Stimulated activated CD4-positive, alpha-beta T cell treated with anti-CD3 and anti-CD28 coated beads, TNF-alpha, amount 100 ng/mL, for 24 hours (primary cell): ENCODE results near the gene CTSK.
"Not testable (repeated sequence)": the region's sequence is repeated elsewhere in the genome, so short reads cannot be mapped to it uniquely, and the experiment has no call there.

ENCODE experiments used
- DNase-seq, 3 experiments: peaks; one replicate each; pipeline ENCODE4 v3.0.0-alpha.2; 2020; ENCODE audit warnings: low read depth in 3 of 3

Gene CTSK

DNA sequence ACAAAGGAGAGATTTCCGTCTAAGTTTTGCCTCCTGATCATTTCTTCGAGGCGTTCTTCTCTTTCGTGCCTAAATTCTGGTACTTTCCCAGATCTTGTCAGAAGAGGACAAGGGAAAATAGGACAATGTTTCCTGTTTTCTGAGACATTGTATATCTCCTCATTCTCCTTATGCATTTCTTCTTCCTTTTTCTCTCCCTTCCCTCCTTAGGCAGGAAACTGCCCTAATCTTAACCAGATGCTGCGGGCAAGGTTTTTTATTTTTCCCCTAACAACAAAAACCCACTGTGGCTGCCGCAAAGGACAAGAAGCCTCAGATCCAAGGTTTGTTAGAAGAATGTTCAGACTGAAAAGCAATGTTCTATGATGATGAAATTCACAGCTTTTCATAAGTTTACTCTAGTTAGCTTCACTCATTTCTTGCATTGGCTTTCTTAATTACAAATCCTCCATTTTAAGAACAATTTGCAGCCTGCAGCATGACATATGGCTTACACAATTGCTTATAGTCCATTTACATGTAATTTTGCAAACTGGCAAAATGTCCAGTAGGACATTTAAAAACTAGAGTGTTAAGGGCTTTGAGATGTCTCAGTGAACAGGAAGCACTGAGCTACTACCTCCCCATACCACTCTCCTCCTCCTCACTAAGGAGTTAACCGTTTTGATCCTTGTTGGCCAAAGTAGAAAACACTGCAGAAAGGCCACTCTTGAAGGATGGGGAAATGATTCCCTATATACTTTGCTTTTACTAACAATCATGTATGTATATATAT is 624 bp downstream of the CTSK start:
- DNase-seq: no peak

DNA sequence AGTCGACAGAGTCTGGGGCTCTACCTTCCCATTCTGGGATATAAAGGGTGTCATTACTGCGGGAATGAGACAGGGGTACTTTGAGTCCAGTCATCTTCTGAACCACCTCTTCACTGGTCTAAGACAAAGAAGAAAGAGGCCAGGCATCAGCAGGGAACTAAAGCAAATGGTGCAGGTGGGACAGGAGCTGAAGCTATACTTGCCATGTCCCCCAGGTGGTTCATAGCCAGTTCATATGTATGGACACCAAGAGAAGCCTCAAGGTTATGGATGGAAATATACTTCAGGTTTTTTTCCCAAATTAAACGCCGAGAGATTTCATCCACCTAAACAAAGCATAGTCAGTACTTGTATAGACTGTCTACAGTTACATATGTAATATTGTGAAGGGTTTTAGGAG is 2.2 kb downstream of the CTSK start:
- no peak for DNase-seq

DNA sequence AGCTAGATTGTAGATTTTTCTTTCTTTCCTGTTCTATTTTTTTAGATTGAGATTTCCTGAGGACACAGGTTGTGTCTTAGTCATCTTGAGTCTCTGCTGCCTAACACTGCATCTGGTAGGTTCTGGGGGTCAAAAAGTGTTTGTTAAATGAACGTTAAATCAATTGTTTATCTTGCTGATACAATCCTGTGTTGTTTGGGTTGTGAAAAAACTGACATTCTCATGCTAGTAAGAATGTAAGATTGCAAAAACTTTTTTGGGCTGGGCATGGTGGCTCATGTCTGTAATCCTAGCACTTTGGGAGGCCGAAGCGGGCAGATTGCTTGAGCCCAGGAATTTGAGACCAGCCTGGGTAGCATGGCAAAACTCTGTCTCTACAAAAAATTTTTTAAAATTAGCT is 3.4 kb downstream of the CTSK start:
- DNase-seq: no peak

DNA sequence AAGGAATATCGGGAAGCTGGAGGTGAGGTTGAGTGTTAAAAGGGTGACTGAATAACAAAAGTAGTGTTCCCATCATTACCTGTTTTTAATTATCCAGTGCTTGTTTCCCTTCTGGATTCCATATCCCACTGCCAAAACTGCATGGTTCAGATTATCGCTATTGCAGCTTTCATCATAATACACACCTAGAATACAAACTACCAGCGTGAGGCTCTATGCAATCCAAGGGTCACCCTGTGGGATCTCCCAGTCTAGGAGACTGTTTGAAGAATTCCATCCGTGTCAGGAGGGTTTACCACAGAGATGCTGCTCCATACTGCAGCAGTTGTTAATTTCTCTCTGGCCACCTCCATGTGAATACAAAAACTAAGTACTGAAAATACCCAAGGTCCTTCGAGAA is 9.0 kb downstream of the CTSK start:
- DNase-seq: no peak

DNA sequence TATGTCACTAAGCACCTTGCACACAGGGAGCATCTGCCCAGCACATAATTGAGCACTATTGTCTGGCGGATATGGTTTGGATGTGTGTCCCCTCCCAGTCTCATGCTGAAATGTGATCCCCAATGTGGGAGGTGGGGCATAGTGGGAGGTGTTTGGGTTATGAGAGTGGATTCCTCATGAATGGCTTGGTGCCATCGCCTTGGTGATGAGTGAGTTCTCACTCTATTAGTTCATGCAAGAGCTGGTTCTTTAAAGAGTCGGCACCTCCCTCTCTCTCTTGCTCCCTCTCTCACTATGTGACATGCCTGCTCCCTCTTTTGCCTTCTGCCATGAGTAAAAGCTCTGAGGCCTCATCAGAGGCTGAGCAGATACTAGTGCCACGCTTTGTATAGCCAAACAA is 9.5 kb downstream of the CTSK start:
- no peak for DNase-seq

DNA sequence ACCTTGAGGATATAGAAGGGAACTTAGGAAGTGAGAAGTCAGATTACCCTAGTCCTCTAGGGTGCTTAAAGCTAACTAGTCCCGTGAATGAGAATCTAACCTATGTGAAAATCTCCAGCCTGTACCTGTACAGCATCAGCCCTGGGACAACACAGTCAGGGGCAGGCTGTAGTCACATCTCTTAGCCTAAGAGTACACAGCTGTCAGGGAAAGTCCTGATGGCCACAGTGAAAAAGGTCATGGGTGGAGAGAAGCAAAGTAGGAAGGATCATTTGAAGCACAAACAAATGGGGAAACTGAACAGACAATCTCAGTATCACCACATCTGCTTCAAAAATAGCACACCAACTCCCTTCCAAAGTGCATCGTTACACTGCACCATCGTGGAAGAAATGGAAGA is 11.7 kb downstream of the CTSK start:
- DNase-seq: no peak

DNA sequence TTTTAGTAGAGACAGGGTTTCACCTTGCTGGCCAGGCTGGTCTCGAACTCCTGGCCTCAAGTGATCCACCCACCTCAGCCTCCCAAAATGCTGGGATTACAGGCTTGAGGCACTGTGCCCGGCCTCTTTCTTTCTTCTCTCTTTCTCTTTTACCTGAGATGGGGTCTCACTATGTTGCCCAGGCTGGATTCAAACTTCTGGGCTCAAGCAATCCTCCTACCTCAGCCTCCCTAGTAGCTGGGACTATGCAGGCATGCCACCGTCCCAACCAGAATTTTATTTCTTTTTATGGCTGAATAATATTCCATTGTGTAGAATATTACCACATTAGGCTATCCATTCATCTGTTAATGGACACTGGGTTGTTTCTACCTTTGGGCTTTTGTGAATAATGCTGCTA is 14.3 kb downstream of the CTSK start:
- not testable (repeated sequence) for DNase-seq

DNA sequence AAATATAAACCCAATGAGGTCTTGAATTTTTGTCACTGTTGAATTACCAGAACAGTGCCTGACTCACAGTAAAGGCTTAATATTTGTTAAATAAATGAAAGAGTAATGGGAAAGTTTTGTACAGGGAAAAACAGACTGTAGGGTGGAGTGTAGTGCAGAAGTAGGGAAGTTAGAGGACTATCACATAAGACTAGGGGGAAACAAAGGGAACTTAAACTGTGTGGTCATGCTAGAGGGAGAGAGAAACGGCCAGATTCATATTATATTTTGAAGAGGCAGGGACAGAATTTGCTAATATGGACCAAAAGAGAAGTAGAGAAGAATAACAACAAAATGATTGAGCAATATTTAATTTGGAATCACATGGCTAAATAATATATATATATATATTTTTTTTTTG is 14.8 kb downstream of the CTSK start:
- no peak for DNase-seq

DNA sequence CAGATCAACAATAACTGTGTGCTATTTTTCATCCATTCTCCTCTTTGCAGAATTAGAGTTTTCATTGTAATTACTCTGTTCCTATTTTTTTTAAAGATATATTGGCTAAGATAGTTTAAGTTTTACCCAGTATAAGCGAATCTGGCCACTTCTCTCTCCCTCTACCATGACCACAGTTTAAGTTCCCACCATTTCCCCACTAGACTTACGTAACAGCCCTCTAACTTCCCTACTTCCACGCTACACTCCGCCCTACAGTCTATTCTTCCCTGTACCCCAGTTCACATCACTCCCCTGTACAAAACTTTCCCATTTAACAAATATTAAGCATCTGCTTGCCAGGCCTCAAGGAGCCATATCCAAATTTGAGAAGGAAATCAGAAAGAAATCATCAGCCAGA is 16.5 kb downstream of the CTSK start:
- no peak for DNase-seq

DNA sequence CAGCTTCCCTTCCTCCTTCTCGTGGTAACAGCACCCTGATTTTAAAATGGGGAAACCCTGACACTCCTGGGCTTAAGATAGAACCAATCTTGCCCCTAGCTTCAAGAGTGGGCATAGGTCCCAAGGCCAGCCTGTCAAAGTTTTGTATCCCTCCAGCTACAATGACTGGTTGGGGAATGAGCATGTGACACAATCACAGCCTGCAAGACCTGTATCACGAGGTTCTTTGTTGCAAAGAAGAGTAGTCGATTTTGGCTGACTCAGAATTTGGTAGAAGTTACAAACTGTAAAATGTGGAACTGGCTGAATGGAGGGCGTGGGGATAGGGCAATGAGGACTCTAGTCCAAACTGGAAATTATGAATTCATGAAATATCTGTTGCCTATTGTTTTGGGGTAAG is 18.7 kb downstream of the CTSK start:
- DNase-seq: no peak

DNA sequence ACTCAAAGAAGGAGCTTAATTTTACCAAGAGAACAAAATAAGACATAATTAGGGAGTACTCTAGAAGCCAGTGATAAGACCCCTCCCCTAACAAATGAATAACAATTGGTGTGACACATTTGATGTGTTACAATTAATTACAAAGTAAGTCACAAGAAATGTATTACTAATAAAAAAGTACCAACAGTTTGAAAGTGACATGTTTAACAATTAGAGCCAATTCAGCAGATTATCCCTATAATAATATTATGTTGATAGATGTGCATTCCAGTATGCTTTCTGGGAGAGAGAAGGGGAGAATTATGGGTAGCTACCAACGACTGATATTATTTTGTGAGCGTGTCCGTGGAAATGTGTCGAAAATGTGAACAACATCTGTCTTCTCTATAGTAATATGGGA is 19.1 kb downstream of the CTSK start:
- no peak for DNase-seq

DNA sequence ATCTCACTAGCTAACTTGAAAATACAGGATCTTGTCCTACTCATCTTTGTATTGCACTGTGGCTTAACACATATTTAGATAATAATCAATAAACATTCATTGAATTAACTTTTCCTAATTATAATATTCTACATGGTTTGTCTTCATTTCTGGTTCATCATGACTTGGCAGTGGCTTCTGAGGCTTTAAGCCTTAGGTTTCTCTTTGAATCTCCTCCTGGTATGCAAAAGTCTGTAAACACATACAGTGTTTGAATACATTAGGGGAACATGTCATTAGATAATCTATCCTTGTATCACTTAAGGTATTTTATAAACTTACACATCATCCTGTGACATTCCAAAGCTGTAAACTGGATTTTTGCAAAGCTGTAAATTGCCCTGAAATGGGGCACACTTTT is 20.6 kb downstream of the CTSK start:
- no peak for DNase-seq

DNA sequence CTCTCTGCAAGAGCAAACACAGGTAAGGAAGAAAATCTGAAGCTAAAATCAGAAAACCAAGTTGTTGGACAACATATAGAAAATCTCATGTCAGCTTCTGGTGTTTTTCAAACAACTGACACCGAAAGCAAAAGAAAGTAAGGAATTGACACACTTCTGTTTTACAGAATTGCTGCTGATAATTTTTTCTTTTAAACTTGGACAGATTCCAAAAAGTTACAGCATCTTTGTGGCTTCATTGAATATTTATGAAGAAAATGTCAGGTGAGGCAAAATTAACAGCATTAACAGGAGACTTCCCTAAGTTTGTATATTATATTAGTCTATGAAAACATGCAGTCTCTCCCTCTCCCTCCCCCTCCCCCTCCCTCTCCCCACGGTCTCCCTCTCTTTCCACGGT is 27.6 kb downstream of the CTSK start:
- DNase-seq: no peak

DNA sequence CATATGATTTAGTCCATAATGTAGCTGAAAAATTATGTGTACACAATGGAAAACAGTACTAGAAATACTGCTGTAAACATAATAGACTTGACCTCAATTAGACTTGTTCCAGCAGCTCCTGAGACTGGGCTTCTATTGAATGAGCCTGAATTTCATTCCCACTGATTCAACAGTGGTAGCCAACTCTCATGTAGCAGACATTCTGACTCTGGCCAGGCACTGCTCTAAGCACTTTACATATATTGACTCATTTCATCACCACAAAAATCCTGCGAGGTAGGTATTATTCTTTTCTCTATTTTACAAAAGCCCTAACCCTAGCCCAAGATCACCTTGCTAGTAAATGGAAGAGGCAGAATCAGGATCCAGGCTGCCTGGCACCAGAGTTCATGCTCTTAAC is 29.7 kb downstream of the CTSK start:
- DNase-seq: no peak

DNA sequence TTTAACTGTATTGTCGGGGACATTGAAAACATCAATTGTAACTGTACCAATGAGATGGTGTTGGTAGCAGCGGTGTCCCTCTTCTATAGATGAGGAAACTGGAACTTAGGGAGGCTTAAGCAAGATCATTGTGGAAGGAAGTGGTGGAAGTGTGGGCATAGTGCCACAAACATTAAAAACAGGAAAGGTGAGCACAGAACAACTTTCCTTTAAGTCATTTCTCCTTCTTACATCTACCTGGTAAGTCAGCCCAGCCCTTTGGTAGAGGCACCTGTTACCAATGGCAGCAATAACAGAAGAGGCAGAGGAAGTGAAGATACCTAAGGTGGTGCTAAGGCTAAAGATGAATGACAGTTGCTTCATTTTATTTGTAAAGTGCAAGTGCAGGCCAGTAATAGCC is 30.5 kb downstream of the CTSK start:
- no peak for DNase-seq

DNA sequence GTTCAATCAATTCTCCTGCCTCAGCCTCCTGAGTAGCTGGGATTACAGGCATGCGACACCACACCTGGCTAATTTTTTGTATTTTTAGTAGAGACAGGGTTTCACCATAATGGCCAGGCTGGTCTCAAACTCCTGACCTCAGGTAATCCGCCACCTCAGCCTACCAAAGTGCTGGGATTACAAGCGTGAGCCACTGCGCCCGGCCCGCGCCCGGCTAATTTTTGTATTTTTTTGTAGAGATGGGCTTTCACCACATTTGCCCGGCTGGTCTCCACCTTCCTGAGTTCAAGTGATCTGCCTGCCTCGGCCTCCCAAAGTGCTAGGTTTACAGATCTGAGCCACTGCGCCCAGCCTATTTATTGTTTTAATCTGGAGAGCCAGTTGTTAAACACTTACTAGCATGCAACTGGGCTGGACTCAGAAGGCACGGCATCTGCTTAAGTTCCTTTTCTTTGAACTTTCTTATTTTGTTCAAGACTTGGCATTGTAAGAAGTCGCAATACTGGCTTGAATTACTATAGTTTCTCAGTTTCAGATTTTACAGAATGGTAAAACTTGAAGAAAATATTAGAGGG is 32.0 kb downstream of the CTSK start:
- not testable (repeated sequence) for DNase-seq

DNA sequence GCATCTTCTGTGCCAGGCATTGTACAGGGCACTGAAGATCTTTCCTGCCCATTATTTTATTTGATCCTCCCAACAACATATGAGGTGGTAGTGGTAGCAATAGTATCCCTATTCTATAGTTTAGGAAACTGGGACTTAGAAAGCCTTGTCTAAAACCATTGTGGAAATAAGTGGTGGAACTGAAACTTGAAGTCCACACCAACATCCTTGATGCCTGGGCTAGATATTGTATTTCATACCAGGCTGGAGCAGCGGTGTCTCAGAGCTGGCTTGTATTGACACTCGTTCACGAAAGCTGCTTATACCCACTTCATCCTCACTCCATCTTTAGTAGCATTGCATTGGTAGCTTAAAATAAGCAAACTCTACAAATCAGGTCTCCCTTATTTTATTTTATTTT is 32.8 kb downstream of the CTSK start:
- DNase-seq: no peak

DNA sequence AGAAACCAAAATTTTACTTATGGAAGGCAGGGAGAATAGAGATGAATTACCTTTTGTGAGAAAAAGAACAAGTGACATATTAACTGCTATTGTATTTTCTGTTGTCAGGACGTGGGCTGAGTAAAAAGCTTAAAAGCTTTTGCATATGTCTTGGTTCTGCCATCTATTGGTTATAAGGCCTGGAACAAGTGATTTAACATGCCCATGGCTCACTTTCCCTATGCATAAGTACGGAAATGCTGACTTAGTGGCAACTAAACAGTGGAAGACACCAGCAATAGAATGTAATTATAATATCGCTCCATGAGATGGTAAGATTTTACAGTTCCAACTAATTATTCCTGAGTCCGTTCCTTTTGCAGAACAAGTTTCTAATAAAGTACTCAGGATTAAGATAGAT is 35.7 kb downstream of the CTSK start:
- no peak for DNase-seq

DNA sequence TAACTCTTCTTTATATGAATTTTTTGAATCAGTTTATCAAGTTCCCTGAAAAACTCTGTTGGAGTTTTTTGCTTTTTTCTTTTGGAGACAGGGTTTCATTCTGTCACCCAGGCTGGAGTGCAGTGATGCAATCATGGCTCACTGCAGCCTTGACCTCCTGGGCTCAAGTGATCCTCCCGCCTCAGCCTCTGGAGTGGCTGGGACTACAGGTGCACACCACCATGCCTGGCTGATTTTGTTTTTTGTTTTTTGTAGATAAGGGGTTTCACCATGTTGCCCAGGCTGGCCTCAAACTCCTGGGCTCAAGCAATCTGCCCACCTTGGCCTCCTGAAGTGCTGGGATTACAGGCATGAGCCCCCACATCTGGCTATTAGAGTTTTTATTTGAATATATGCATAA is 40.4 kb downstream of the CTSK start:
- DNase-seq: not testable (repeated sequence)

DNA sequence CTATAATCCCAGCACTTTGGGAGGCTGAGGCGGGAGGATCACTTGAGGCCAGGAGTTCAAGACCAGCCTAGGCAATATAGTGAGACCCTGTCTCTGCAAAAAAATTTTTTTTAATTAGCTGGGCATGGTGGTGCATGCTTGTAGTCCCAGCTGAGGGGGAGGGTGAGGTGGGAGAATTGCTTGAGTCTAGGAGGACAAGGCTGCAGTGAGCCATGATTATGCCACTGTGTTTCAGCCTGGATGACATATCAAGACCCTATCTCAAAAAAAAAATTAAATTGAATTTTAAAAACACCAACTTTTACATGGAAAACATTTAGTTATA is 42.1 kb downstream of the CTSK start:
- not testable (repeated sequence) for DNase-seq

DNA sequence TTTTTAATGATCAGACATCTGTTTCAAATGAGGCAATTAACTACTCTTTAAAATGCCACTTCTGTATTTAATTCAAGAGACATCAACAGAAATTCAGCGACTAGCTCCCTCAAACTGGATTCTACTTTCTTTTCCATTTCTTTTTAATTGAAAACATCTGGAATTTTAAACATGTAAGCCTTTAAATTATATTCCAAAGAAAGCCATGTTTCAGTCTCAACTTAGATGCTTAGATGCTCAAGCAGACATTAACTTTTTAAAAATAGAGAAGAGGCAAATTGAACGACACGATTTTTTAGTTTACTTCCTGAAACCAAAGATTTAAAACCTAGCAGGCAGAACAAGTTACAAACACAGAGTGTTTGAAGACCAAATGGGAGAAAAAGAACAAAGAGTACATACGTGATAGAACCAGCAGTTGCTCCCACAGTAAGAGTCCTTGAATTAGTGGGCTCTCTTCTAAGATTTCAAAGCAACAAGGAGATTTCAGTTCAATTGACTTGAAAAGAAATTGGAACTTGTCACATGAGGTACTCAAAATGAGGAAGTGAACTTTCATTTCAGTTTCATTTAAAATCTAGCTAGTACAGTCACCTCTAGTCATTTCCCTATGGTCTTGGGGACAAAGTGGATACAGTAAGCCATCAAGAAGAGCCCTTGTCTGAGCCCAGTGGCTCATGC is 42.6 kb downstream of the CTSK start, which contains the start of gene CTSS:
TSS of gene CTSS (minus strand) at position 483 of the 681 bp plus-strand sequence. CDS start 1,015 bp downstream, outside the sequence.
- DNase-seq: no peak

DNA sequence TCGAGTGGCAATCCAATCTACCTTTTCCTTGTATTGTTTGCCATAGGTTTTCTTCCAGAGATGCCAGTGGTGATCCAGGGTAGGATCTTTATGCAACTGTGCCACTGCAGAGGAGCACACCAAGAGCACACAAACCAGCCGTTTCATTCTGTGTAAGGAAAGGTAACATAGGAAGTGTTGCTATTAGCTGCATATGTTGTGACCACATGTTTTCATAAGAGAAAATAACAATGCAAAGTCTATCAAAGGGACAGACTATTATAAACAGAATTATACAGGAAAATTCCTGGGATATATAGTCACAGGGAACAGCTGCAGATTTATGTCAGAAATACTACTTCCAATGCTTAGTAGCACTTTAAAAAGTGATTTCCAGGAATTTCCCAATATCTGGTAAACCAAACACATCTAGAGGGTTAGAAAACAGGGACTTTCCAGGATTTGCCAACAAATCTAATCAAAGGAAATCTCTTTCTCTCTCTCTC is 43.4 kb downstream of the CTSK start:
- DNase-seq: no peak

DNA sequence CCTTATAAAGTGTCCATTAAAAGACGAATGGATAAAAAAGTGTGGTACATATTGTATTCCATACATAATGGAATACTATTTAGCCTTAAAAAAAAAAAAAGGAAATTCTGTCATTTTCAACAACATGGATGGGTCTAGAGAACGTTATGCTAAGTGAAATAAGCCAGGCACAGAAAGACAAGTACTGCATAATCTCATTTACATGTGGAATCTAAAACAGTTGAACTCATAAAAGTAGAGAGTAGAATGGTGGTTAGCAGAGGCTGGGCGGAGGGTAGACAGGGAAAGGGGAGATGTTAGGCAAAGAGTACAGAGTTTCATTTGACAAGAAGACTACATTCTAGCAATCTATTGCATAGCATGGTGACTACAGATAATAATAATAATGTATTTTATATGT is 45.0 kb downstream of the CTSK start:
- DNase-seq: no peak
